Mononuclear cell (primary cell): ENCODE results near the gene PARN. TPM values are rescaled to one million over a fixed set of nuclear protein-coding genes. Genes with fewer than 3 reads are reported as not detected.
"Not testable (repeated sequence)": the region's sequence is repeated elsewhere in the genome, so short reads cannot be mapped to it uniquely, and the experiment has no call there.

ENCODE experiments used
- H3K27me3 ChIP-seq: 2 replicates; pipeline ENCODE4 v1.6.0; 2011; ENCODE audit warnings: low read length, control low read depth; ENCODE audit not compliant: insufficient read depth
- H3K4me1 ChIP-seq: 2 replicates; pipeline ENCODE4 v1.5.1; 2011; ENCODE audit warnings: mild to moderate bottlenecking, low read length, control low read depth; ENCODE audit not compliant: insufficient read depth
- H3K4me3 ChIP-seq: 2 replicates; pipeline ENCODE4 v1.5.1; 2011; ENCODE audit warnings: mild to moderate bottlenecking, low read length, moderate library complexity
- H3K9me3 ChIP-seq: 2 replicates; pipeline ENCODE4 v1.5.1; 2011; ENCODE audit warnings: low read depth, mild to moderate bottlenecking, control low read depth, low read length
- total RNA-seq: library from RNA; depleted of rRNA; stranded (reverse); fragments of >200 nt; gene quantifications from one replicate; pipeline ENCODE4 v1.2.3, GENCODE V29; 2012

Gene PARN
- total RNA-seq, 1 donor: 37.2 TPM

DNA sequence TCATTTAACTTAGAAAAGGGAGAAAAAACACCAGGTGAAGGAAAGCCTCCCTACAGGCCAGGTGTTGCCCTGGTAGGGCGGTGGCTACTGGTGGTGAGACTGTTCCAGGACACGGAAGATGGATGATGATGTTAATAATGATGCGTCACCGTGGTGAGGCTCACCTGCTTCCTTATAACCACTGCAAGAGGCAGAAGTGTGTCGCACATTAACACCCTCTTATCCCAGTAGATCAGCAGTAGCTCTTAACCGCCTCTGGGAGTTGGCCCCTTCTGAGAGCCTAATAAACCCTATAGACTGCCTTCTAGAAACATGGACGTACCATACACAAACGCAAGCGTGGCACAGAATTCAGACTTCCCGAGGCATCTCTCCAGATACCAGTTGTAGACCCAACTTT is 10.5 kb upstream of the PARN start:
- Histone ChIP-seq H3K9me3 (no peaks in the 10 kb centered on the region), H3K4me3 (no peak overlapping the region), H3K27me3 (no peaks in the 10 kb centered on the region), H3K4me1 (peaks cover 3% of the 10 kb centered on the region)

DNA sequence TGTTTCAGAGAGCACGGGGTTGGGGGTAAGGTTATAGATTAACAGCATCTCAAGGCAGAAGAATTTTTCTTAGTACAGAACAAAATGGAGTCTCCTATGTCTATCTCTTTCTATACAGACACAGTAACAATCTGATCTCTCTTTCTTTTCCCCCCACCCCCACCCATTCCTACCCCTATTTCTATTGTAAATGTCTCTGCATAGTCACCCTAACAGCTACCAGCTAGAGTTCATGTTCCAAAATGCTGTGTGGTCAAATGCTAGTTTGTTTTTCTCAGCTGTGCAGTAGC is 6.8 kb upstream of the PARN start:
- not testable (repeated sequence) for H3K9me3 ChIP-seq, H3K27me3 ChIP-seq, H3K4me3 ChIP-seq
- peaks cover 30% of the 10 kb centered on the region for H3K4me1 ChIP-seq

DNA sequence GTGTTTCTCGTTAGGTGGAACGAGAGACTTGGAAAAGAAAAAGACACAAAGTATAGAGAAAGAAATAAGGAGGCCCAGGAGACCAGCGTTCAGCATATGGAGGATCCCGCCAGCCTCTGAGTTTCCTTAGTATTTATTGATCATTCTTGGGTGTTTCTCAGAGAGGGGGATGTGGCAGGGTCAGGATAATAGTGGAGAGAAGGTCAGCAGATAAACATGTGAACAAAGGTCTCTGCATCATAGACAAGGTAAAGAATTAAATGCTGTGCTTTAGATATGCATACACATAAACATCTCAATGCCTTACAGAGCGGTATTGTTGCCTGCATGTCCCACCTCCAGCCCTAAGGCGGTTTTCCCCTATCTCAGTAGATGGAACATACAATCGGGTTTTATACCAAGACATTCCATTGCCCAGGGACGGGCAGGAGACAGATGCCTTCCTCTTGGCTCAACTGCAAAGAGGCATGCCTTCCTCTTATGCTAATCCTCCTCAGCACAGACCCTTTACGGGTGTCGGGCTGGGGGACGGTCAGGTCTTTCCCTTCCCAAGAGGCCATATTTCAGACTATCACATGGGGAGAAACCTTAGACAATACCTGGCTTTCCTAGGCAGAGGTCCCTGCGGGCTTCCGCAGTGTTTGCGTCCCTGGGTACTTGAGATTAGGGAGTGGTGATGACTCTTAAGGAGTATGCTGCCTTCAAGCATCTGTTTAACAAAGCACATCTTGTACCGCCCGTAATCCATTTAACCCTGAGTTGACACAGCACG is 6.3 kb upstream of the PARN start:
- not testable (repeated sequence) for H3K4me3 ChIP-seq, H3K27me3 ChIP-seq, H3K9me3 ChIP-seq
- H3K4me1 ChIP-seq: peaks cover 34% of the 10 kb centered on the region

DNA sequence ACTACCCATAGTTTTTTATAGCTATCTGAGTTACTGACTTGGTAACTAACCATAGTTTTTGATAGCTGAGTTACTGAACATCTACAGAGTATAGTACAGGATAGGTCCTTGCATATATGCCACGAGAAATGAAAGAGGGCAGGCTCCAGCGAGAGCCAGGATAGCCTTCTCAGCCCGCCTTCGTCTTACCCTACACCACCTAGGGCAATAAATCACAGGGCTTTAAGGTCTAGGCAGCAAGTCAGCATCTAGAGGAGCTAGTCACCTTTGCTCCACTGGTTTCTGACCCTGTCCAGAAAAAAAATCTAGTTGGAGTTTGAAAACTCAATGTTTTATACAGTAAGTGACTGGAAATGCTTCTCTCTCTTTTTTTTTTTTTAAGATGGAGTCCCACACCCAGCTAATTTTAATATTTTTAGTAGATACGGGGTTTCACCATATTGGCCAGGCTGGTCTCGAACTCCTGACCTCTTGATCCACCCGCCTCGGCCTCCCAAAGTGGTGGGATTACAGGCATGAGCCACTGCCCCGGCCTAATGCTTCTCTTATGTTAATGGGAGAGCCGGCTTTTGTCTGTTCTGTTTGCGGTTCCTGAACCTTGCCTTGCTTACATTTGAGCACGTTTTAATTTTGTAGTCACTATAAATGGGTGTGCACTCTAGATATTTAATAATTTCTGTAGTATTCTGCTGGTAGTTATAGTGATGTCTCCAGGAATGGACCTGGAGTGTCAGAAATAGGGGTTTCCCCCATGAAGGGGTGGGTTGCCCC is 5.5 kb upstream of the PARN start:
- H3K27me3 ChIP-seq: no peaks in the 10 kb centered on the region
- H3K9me3 ChIP-seq: no peaks in the 10 kb centered on the region
- H3K4me3 ChIP-seq: no peak overlapping the region
- peaks cover 41% of the 10 kb centered on the region for H3K4me1 ChIP-seq

- Histone ChIP-seq H3K9me3 (no peaks in the 10 kb centered on the region), H3K4me3 (no peak overlapping the region), H3K27me3 (no peaks in the 10 kb centered on the region), H3K4me1 (peaks cover 47% of the 10 kb centered on the region)
These were observed 4.3 kb upstream of the PARN start for GRCh38 chr16:14634389-14634725.

GRCh38 chr16:14632693-14633569 is 2.9 kb upstream of the PARN start, which contains the start of gene BFAR:
BFAR (plus strand) TSS chr16:14632951; CDS start chr16:14644347, 11,396 bp downstream.
- Histone ChIP-seq H3K27me3 (no peaks in the 10 kb centered on the region), H3K9me3 (no peaks in the 10 kb centered on the region), H3K4me1 (peaks cover 54% of the 10 kb centered on the region), H3K4me3 (peak within 1 kb of the TSS; percentile 83)

DNA sequence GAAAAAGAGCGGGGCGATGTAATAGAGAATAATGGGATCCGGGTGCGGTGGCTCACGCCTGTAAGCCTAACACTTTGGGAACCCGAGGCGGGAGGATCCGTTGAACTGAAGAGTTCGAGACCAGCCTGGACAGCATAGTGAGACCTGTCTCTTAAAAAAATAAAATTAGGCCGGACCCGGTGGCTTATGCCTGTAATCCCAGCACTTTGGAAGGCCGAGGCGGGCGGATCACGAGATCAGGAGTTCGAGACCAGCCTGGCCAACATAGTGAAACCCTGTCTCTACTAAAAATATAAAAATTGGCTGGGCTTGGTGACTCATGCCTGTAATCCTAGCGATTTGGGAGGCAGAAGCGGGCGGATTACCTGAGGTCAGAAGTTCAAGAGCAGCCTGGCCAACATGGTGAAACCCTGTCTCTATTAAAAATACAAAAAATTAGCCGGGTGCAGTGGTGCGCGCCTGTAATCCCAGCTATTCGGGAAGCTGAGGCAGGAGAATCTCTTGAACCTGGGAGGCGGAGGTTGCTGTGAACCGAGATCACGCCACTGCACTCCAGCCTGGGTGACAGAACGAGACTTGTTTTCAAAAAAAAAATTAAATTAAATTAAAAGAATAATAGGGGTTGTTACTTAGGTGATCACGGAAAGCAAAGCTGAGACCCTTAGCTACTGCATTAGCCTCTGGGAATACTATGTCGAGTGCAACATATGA is 715 bp upstream of the PARN start:
- Histone ChIP-seq H3K4me3 (peak overlapping the region; percentile 86), H3K4me1 (peaks cover 54% of the 10 kb centered on the region)
- H3K9me3 ChIP-seq, H3K27me3 ChIP-seq: not testable (repeated sequence)

DNA sequence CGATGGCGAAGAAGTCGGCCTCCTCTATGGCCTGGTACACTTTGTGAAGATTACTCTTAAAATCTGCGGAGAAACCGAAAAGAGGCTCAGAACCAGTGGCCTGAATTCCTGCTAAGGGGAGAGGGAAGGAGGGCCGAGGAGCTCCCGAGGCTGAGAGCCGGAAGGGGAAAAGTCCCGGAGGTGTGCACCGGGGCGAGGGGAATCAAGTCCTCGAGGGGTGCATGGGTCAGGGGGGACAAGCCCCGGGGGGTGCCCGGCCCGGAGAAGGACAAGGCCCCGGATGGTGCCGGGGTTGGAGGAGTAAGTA is 495 bp downstream of the PARN start:
- Histone ChIP-seq H3K9me3 (no peaks in the 10 kb centered on the region), H3K4me1 (peaks cover 42% of the 10 kb centered on the region), H3K27me3 (no peaks in the 10 kb centered on the region), H3K4me3 (peak overlapping the region; percentile 86)

DNA sequence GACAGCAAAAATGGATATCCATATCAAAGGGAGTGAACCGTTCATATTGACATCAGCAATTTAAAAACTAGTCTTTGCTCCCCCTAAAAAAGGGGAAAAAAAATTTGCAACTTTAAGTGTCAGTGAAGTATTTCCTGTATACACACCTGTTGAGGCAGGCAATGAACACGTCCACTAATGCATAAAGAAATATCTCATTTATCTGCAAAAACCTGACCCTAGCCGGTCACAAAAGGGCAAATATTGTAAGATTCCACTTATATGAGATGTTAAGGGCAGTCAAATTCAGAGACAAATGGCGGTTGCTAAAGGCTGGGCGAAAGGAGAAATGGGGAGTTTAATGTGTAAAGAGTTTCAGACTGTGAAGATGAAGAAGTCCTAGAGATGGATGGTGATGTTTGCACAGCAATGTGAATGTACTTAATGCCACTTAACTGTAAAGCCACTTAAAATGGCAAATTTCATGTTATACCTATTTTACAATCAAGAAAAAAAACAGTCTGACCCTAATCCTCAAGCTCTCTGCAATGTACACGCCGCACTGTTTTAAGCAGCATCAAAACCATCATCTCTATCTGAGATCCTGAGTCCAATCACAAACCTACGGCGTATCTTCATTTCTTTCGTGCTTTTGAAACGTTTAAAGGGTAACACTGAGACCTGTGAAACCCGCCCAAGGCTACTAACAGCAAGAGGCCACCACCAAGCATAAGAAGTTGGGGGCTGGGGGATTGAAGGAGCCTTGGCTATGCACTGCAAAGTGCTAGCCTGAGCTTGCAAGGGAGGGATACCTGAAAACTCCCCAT is 1.1 kb downstream of the PARN start:
- Histone ChIP-seq H3K4me3 (peak overlapping the region; percentile 86), H3K9me3 (no peaks in the 10 kb centered on the region), H3K4me1 (peaks cover 36% of the 10 kb centered on the region), H3K27me3 (no peaks in the 10 kb centered on the region)

GRCh38 chr16:14627078-14627477 is 3.0 kb downstream of the PARN start:
- no peak overlapping the region for H3K4me3 ChIP-seq
- H3K4me1 ChIP-seq: peaks cover 26% of the 10 kb centered on the region
- H3K27me3 ChIP-seq: no peaks in the 10 kb centered on the region
- H3K9me3 ChIP-seq: no peaks in the 10 kb centered on the region

- Histone ChIP-seq H3K27me3 (no peaks in the 10 kb centered on the region), H3K4me3 (no peak overlapping the region), H3K4me1 (no peaks in the 10 kb centered on the region), H3K9me3 (no peaks in the 10 kb centered on the region)
These were observed 11.5 kb downstream of the PARN start for GRCh38 chr16:14618566-14618965.

- H3K27me3 ChIP-seq: no peaks in the 10 kb centered on the region
- no peak overlapping the region for H3K4me3 ChIP-seq
- H3K9me3 ChIP-seq: no peaks in the 10 kb centered on the region
- no peaks in the 10 kb centered on the region for H3K4me1 ChIP-seq
These were observed 13.8 kb downstream of the PARN start for GRCh38 chr16:14616280-14616679.

DNA sequence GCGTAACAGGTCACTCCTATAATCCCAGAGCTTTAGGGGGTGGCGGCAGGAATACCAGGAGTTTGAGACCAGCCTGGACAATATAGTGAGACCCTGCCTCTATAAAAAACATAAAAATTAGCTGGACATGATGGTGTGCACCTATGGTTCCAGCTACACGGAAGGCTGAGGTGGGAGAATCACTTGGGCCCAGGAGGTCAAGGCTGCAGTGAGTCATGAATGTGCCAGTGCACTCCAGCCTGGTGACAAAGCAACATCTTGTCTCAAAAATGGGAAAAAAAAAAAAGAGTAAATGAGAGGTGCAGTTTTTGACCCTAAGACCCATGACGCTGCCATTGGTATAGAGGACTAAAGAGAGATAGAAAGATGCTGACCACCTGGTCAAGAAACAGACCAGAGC is 16.1 kb downstream of the PARN start:
- no peaks in the 10 kb centered on the region for H3K9me3 ChIP-seq
- no peak overlapping the region for H3K4me3 ChIP-seq

DNA sequence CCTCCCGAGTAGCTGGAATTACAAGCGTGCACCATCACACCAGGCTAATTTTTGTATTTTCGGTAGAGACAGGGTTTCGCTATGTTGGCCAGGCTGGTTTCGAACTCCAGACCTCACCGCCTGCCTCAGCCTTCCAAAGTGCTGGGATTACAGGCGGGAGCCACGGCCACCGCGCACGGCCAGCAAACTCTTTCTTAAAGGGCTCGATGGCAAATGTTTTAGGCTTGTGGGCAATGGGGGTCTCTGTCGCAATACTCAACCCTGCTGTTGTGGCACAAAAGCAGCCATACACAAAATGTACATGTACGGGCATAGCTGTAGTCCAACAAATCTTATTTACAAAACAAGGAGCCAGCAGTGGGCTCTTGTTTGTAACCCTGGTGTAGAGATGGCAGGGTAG is 18.4 kb downstream of the PARN start:
- H3K9me3 ChIP-seq: no peaks in the 10 kb centered on the region
- no peak overlapping the region for H3K4me3 ChIP-seq
- H3K4me1 ChIP-seq: no peaks in the 10 kb centered on the region
- H3K27me3 ChIP-seq: no peaks in the 10 kb centered on the region

More for the DNA sequence above, 16.1 kb downstream of the PARN start:
- no peaks in the 10 kb centered on the region for H3K4me1 ChIP-seq
- H3K27me3 ChIP-seq: no peaks in the 10 kb centered on the region
